H1 (cell line): ENCODE data around the gene OTX2. TPM values are rescaled to one million over a fixed set of nuclear protein-coding genes. Genes with fewer than 3 reads are reported as not detected.

Experiments
- NRF1 ChIP-seq: IDR thresholded peaks from 2 replicates; pipeline ENCODE4 v1.6.1; 2011; ENCODE audit warnings: mild to moderate bottlenecking, low read depth, low read length, improper control_type of control experiment
- PHF8 ChIP-seq: fragments of 200-600 bp; sonication (generic); conservative IDR thresholded peaks from 2 replicates; pipeline ENCODE4 v1.7.1; 2012; ENCODE audit warnings: low read depth, mild to moderate bottlenecking, inconsistent platforms, low read length, moderate library complexity
- RBBP5 ChIP-seq: IDR thresholded peaks from 2 replicates; pipeline ENCODE4 v1.7.1; 2012; ENCODE audit warnings: low read depth, mild to moderate bottlenecking, inconsistent platforms, low read length, moderate library complexity, borderline replicate concordance
- RNF2 ChIP-seq: fragments of 200-900, 300-1000 bp; sonication (generic); IDR thresholded peaks from 2 replicates; pipeline ENCODE4 v1.7.1; 2016; ENCODE audit warnings: borderline replicate concordance, low read depth, mild to moderate bottlenecking, antibody characterized with exemption, low read length; ENCODE audit not compliant: poor library complexity, severe bottlenecking; ENCODE audit errors: missing control alignments
- SRF ChIP-seq: IDR thresholded peaks from 2 replicates; pipeline ENCODE4 v1.6.1; 2011; ENCODE audit warnings: mild to moderate bottlenecking, low read depth, low read length, moderate library complexity
- TCF12 ChIP-seq: IDR thresholded peaks from 2 replicates; pipeline ENCODE4 v1.6.1; 2011; ENCODE audit warnings: low read depth, mild to moderate bottlenecking, low read length
- USF2 ChIP-seq: IDR thresholded peaks from 2 replicates; pipeline ENCODE4 v1.6.1; 2011; ENCODE audit warnings: low read length, improper control_type of control experiment
- polyA plus RNA-seq, 7 experiments: library from polyadenylated mRNA; depleted of rRNA in 3 of 7; stranded (reverse) in 5 of 7; unstranded in 2 of 7; fragments of >200 nt in 5 of 7; fragments of 200-250 nt in 2 of 7; gene quantifications; 1 replicate in 5 of 7; 2 replicates in 1 of 7; 4 replicates in 1 of 7; pipeline versions ENCODE4 v1.2.1 to v1.2.3, GENCODE V29; 2011 to 2013; ENCODE audit warnings: missing spikeins in 2 of 7, mixed read lengths in 2 of 7
- total RNA-seq: library from RNA; stranded (reverse); fragmentation: NEBNext Ultra II Directional; extraction: Animal tissue kit (Norgen Biotek cat#: 25700); gene quantifications from 2 replicates; pipeline ENCODE4 v1.2.1, GENCODE V29; 2021

OTX2 gene
- total and polyA plus RNA-seq, 2 of the 8 experiments (the other 6 are each of a cell fraction or from before 2014, with no cell fraction given), result 33.9 to 155 TPM

GRCh38 chr14:56855891-56856461, 45.7 kb upstream of the OTX2 start (continued):
- TF ChIP-seq RNF2, result no peak
- TF ChIP-seq RBBP5, result peak; percentile 95
- TF ChIP-seq USF2, result no peak
- no peak for TF ChIP-seq PHF8
- TF ChIP-seq TCF12, result 0 out of 2 replicates have a peak, but pooled peaks have one; percentile 46
- TF ChIP-seq SRF, result no peak
- no peak for TF ChIP-seq NRF1
